Measurements from ENCODE around the gene SLC22A5.
"Not testable (repeated sequence)": the region's sequence is repeated elsewhere in the genome, so short reads cannot be mapped to it uniquely, and the experiment has no call there.

SLC22A5 gene

DNA sequence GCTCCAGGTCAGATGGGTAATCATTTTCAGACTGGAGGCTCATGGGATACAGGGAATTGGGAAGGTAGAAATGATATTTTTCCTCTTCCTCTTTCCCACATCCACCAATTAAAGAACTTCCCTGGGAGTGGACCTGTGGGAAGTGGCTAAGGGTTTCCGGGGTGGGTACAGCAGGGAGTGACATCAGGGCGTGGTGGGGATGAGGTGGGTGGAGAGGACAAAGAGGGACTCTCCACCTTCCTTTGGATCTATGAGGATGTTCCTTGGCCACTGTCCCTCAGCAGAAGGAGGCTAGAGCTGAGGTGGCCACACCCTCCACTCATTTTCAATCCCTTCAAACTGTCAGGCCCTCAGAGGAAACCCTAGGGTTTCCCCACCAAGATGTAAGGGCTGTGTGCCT, 66.4 kb downstream of the SLC22A5 start:
- H3K27ac ChIP-seq, result peak overlapping the region in 9 of 21 experiments; percentile 23 to 88 (median 64)
- H3K4me3 ChIP-seq, result no peak overlapping the region

DNA sequence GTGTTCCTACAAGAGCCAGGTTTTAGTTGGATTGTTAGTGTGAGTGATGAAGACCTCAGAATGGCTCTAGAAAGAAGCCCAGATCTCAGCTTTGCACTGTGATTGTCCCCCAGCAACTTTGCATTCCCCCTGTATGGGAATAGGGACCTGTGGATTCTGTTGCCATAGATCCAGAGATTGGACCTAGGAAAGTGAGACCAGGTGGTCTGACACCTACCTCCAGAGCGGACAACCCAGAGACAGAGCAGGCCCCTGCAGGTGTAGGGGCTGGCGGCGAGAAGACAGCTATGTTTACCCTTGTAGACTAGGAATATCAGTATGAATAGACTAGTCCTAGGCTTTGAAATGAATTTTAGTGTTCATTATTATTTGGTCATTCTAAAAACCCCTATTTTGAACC, 67.4 kb downstream of the SLC22A5 start:
- H3K4me3 ChIP-seq, result no peak overlapping the region
- peak overlapping the region in 18 of 21 experiments; percentile 13 to 88 (median 69) for H3K27ac ChIP-seq

DNA sequence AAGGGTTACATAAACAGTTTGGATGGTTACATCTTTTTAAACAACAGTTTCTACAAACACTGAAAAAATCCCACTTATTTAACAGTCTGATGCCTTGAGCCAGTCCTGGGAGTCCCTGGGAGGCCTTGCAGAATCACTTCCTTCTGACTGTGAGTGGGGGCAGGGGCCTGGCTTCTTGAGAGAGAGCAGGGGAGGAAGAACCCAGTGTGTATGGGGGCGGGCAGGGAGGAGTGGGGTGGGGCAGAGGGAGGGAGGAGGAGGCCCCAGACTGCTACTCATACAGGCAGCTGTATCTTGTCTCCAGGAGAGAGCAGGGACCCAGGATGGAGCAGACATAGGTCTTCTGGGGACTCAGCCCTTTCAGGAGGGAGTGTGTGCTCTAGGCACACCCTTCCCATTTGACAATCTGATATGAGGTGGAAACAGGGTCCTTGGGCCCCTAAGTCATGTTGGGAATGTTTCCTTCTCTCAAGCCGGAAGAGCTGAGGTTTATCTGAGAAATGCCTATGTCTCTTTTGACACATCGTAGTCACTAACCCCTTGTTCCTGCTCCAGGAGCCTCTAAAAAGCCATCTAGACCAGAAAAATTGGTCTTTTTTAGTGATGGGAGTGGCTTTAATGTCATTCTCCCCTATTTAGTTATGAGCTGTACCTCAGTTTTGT, 68.2 kb downstream of the SLC22A5 start:
- Histone ChIP-seq H3K4me3 (no peak overlapping the region), H3K27ac (peak overlapping the region in 19 of 21 experiments; percentile 13 to 88 (median 71))

DNA sequence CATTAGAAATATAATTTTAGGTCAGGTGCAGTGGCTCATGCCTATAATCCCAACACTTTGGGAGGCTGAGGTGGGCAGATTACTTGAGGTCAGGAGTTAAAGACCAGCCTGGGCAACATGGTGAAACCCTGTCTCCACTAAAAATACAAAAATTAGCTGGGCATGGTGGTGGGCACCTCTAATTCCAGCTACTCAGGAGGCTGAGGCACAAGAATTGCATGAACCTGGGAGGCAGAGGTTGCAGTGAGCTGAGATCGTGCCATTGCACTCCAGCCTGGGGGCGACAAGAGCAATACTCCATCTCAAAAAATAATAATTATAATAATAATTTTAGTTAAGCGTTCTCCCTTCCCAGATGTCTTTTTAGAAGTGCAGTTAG, 68.7 kb downstream of the SLC22A5 start:
- not testable (repeated sequence) for H3K4me3 ChIP-seq
- peak overlapping the region in 19 of 21 experiments; percentile 13 to 88 (median 71) for H3K27ac ChIP-seq

DNA sequence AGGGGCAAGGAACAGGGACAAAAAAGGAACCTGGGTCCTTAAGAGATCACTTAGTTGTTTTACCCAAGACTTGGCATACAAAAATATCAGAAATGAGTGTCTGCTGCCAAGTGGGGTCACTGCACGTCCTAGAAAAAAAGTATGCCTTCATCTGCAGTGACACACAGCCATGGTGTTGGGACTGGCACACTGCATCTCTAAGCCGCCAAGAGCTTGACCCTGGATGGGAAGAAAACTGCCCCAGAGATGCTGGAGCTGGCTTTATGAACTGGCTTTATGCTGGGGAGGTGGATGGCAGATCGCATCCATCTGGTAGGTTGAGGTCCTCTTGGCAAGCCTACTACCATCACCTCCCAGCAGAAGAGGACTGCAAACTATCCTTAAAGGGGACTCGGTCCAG, 69.4 kb downstream of the SLC22A5 start:
- Histone ChIP-seq H3K27ac (peak overlapping the region in 19 of 21 experiments; percentile 13 to 88 (median 70)), H3K4me3 (no peak overlapping the region)

DNA sequence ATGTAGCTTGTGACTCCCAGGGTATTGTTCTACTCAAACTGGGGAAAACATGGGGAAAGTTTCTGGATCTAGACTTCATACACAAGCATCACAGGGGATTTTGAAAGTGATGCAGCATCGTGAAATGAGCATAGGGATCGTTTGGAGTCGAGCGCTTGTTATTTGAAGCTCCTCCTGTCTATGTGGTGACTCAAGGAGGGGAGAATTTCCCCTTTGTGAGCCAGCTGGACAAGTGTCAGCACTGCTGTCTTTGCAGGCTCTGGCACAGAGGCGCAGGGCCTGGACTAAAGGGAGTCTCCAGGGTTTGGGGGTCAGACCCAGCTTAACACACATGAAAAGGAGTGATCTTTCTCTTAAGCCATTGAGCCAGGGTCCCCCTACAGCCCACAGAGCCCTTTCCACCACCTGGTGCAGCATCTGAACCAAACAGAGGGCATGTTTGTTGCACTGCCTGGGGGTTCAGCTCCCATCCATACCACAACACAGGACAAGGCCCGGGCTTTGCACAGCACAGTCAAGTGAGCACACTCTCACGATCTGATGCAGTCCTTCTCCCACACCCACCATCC, 70.1 kb downstream of the SLC22A5 start:
- peak overlapping the region in 17 of 21 experiments; percentile 4 to 88 (median 70) for H3K27ac ChIP-seq
- H3K4me3 ChIP-seq, result no peak overlapping the region

DNA sequence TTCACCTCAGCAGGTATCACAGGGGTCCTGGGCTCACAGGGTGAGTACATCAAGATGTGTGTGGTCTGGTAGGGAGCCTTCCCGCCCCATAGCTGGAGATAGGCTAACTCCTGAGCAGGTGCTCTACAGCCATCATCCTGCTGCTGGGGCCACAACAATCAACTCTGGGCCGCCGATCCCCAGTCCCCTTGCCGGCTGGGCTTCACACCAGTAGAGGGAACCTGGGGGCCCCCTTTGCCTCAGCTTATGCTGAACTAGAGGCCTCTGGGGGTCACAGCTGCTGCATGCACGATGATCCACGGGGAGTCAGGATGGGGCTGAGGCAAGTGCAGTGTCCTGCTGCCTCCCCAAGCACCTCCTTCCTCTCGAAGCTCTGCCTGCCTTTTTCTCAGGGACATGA, 74.6 kb downstream of the SLC22A5 start:
- H3K4me3 ChIP-seq, result no peak overlapping the region
- peak overlapping the region in 5 of 21 experiments; percentile 10 to 70 (median 58) for H3K27ac ChIP-seq
